ENCODE measurements around the gene AUTS2.

AUTS2 gene

GRCh38 chr7:69598081-69598486 is at the start of gene AUTS2:
TSS of gene AUTS2 (plus strand) at chr7:69598475. CDS start at chr7:69599654, 1,179 bp downstream.
- DNase-seq (ENCODE audit: low read depth) = peak; percentile 17

GRCh38 chr7:69550991-69551390 is 47.3 kb upstream of the AUTS2 start:
- DNase-seq (ENCODE audit: low read depth) = no peak

- DNase-seq (ENCODE audit: low read depth) = no peak
These were observed 45.1 kb upstream of the AUTS2 start for GRCh38 chr7:69553190-69553589.

- no peak for DNase-seq (ENCODE audit: low read depth)
These were observed 36.9 kb upstream of the AUTS2 start for GRCh38 chr7:69561266-69561960.

GRCh38 chr7:69564454-69565417 is 33.5 kb upstream of the AUTS2 start:
- no peak for DNase-seq (ENCODE audit: low read depth)

- DNase-seq (ENCODE audit: low read depth) = no peak
These were observed 30.5 kb upstream of the AUTS2 start for GRCh38 chr7:69567800-69568199.

- no peak for DNase-seq (ENCODE audit: low read depth)
These were observed 30.0 kb upstream of the AUTS2 start for GRCh38 chr7:69568266-69568665.

- no peak for DNase-seq (ENCODE audit: low read depth)
These were observed 22.6 kb upstream of the AUTS2 start for GRCh38 chr7:69575651-69576050.

- DNase-seq (ENCODE audit: low read depth) = no peak
These were observed 21.1 kb upstream of the AUTS2 start for GRCh38 chr7:69577221-69577620.

- no peak for DNase-seq (ENCODE audit: low read depth)
These were observed 13.1 kb upstream of the AUTS2 start for GRCh38 chr7:69585169-69585568.

- DNase-seq (ENCODE audit: low read depth) = no peak
These were observed 12.0 kb upstream of the AUTS2 start for GRCh38 chr7:69586321-69586720.

- DNase-seq (ENCODE audit: low read depth) = no peak
These were observed 9.5 kb upstream of the AUTS2 start for GRCh38 chr7:69588773-69589172.

- no peak for DNase-seq (ENCODE audit: low read depth)
These were observed 6.5 kb upstream of the AUTS2 start for GRCh38 chr7:69591805-69592204.

- no peak for DNase-seq (ENCODE audit: low read depth)
These were observed 4.8 kb upstream of the AUTS2 start for GRCh38 chr7:69593511-69593910.

GRCh38 chr7:69595415-69595814 is 2.9 kb upstream of the AUTS2 start:
- no peak for DNase-seq (ENCODE audit: low read depth)

GRCh38 chr7:69596056-69596455 is 2.2 kb upstream of the AUTS2 start:
- DNase-seq (ENCODE audit: low read depth) = no peak

- DNase-seq (ENCODE audit: low read depth) = no peak
These were observed 1.5 kb upstream of the AUTS2 start for GRCh38 chr7:69596723-69597277.

GRCh38 chr7:69597278-69598076 is 798 bp upstream of the AUTS2 start:
- DNase-seq (ENCODE audit: low read depth) = no peak

GRCh38 chr7:69598487-69599285 is 411 bp downstream of the AUTS2 start:
- DNase-seq (ENCODE audit: low read depth) = no peak

GRCh38 chr7:69599286-69599954 is 1.1 kb downstream of the AUTS2 start:
- no peak for DNase-seq (ENCODE audit: low read depth)

All from CMK (cell line).